Activated CD8-positive, alpha-beta memory T cell treated with anti-CD3 and anti-CD28 coated beads, Interleukin-2, amount 50 U/mL, for 1 hour (primary cell): Measurements from ENCODE around the gene FAN1.

Experiments
- DNase-seq: peaks from one replicate; pipeline ENCODE4 v3.0.0-alpha.2; 2020; ENCODE audit errors: extremely low read depth

The FAN1 gene

GRCh38 chr15:30921106-30921505 is 17.4 kb downstream of the FAN1 start:
- DNase-seq, result no peak

GRCh38 chr15:30921781-30922479 is 18.2 kb downstream of the FAN1 start:
- DNase-seq, result no peak

- no peak for DNase-seq
Observed at GRCh38 chr15:30922480-30923311, 19.0 kb downstream of the FAN1 start.

GRCh38 chr15:30923429-30923828 is 19.7 kb downstream of the FAN1 start:
- DNase-seq, result no peak

GRCh38 chr15:30924353-30924752 is 20.6 kb downstream of the FAN1 start:
- no peak for DNase-seq

- no peak for DNase-seq
Observed at GRCh38 chr15:30925686-30926085, 22.0 kb downstream of the FAN1 start.

- no peak for DNase-seq
Observed at GRCh38 chr15:30926161-30926560, 22.4 kb downstream of the FAN1 start.

- DNase-seq, result no peak
Observed at GRCh38 chr15:30927148-30927761, 23.5 kb downstream of the FAN1 start.

- DNase-seq, result no peak
Observed at GRCh38 chr15:30928076-30928475, 24.4 kb downstream of the FAN1 start.

- DNase-seq, result no peak
Observed at GRCh38 chr15:30929064-30929669, 25.5 kb downstream of the FAN1 start.

GRCh38 chr15:30929982-30930381 is 26.3 kb downstream of the FAN1 start:
- DNase-seq, result no peak

- DNase-seq, result no peak
Observed at GRCh38 chr15:30930422-30930821, 26.7 kb downstream of the FAN1 start.

GRCh38 chr15:30933293-30933692 is 29.6 kb downstream of the FAN1 start:
- DNase-seq, result no peak

GRCh38 chr15:30939161-30939560 is 35.4 kb downstream of the FAN1 start:
- no peak for DNase-seq

GRCh38 chr15:30940359-30940758 is 36.6 kb downstream of the FAN1 start:
- DNase-seq, result no peak

GRCh38 chr15:30941520-30941919 is 37.8 kb downstream of the FAN1 start:
- DNase-seq, result no peak

GRCh38 chr15:30943654-30944335 is 40.1 kb downstream of the FAN1 start:
- DNase-seq, result no peak

- no peak for DNase-seq
Observed at GRCh38 chr15:30953183-30953582, 49.5 kb downstream of the FAN1 start.

- no peak for DNase-seq
Observed at GRCh38 chr15:30953731-30954378, 50.1 kb downstream of the FAN1 start.

GRCh38 chr15:30954674-30955073 is 51.0 kb downstream of the FAN1 start:
- no peak for DNase-seq
